Kasumi-1 (cell line): ENCODE measurements around the gene LYPD3.
"Not testable (repeated sequence)": the region's sequence is repeated elsewhere in the genome, so short reads cannot be mapped to it uniquely, and the experiment has no call there.

ENCODE experiments used
- DNase-seq, 2 experiments: peaks; one replicate each; lab custom pipeline; 2025; lab: John Stamatoyannopoulos, UW

Gene LYPD3

DNA sequence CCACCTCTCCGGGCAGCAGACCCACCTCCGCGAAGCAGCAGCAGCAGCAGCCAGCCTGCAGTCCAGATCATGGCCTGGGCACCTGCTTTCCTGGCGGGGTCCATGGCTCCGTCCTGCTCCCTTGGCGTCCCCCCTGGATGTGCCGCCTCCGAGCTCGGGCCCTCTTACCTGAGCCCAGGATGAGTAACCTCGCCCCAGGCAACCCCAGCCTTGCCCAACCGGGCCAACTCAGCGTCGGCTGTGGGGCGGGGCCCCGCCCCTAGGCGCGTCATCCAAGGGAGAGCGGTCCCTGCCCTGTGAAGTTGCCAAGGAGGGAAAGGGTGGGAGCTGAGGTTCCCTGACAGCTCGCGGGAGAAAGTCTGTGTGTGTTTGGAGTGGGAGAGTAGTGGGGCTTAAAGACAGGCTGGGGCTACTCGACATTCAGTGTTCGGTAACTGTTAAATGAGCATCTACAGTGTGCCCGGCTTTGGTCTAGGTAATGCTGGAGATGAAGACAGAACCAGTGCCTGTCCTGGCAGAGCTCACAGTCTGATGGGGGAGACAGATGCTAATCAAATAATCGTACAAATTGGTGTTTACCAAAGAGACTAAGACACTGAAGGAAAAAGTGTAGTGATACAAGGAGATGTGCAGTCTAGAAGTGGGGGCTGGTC is at the start of gene LYPD3:
LYPD3 (minus strand) TSS at position 141 of the 653 bp plus-strand sequence; CDS start at position 104, 37 bp downstream.
- no peak for DNase-seq

- DNase-seq = not testable (repeated sequence)
These were observed 47.0 kb upstream of the LYPD3 start for GRCh38 chr19:43512399-43512798.

DNA sequence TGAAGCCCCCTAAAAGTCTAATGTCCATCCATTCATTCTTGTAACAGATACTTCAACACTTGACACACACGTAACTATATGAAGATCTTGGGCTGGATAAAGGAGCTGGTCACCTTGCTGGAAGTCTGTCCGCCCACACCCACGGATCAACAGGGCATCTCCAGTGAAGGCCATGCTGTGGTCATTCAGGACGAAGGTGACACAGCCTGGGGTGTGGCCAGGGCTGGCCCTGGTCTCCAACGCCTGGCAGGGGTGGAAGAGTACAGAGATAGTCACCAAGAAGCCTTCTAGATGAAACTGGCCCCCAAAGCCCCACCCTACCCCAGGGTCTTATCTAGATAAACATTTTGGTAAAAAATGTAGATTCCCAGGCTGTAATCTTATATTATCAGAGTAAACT is 45.9 kb upstream of the LYPD3 start:
- no peak for DNase-seq

- no peak for DNase-seq
These were observed 45.3 kb upstream of the LYPD3 start for GRCh38 chr19:43510713-43511112.

GRCh38 chr19:43507880-43508279 is 42.5 kb upstream of the LYPD3 start:
- DNase-seq = no peak

DNA sequence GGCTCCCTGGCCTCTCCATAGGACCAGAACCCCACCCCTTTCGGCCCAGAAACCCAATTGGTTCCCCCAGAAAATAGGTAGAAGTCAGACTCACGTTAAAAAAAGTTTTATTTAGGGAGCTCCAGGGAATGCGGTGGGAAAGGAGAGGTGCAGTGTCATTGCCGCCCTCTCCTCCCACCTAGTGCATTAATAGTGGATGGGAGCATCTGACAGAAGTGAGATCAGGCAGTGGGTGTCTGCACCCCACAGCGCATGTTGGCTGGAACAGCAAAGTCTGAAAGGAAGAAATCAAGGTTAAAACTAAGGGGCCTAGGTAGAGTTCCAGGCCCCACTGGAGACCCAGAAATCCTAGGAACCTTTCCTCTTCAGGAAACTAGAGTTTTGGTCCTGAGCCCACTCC is 41.2 kb upstream of the LYPD3 start:
- no peak for DNase-seq

- DNase-seq = no peak
These were observed 40.5 kb upstream of the LYPD3 start for GRCh38 chr19:43505941-43506340.

GRCh38 chr19:43505186-43505456 is 39.7 kb upstream of the LYPD3 start:
- no peak for DNase-seq

- peak in 1 of 2 experiments; percentile 49 for DNase-seq
These were observed 39.2 kb upstream of the LYPD3 start, which contains the start of gene PHLDB3 for GRCh38 chr19:43504426-43505185. Gene PHLDB3 (minus strand): TSS chr19:43504746. CDS start chr19:43504118, 628 bp downstream.

DNA sequence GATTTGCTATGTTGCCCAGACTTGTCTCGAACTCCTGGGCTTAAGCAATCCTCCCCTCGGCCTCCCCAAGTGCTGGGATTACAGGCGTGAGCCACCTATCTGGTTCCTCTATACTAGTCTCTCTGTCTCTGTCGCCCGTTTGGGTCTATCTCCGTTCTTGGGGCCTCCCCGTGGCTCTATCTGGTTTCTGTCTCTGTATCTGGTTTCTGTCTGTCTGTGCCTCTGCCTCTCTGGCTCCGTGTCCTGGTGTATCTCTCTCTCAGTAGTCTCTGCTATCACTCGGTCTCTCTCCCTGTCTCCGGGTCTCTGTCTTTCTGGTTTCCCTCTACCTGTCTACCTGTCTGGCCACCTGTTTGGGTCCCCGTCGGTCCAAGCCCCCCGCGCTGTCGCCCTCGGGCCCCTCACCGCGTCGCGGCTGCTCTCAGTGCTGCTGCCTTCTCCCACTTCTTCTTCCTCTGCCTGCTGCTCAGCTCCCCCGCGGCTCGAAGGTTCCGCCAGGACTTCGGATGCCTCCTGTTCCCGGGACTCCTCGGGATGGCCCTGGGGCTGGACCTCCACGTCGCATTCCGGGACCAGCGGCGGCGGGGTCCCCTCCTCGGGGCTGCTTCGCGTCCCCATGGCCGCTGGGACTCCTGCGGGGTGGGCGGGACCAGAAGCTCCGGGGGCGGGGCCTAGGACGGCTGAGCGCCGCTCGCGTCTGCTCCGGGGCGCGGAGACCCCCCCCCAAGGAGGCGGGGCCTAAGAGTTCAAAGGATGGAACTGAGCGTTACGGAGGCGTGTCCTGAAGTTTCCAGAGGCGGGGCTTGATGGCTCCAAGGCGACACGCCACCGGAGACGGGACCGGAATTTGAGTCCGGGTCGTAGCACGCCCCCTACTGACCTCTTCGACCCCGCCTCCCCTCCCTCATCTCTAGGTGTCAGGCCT is 38.4 kb upstream of the LYPD3 start:
- peak; percentile 91 to 95 for DNase-seq

GRCh38 chr19:43502419-43502976 is 37.1 kb upstream of the LYPD3 start:
- no peak for DNase-seq

DNA sequence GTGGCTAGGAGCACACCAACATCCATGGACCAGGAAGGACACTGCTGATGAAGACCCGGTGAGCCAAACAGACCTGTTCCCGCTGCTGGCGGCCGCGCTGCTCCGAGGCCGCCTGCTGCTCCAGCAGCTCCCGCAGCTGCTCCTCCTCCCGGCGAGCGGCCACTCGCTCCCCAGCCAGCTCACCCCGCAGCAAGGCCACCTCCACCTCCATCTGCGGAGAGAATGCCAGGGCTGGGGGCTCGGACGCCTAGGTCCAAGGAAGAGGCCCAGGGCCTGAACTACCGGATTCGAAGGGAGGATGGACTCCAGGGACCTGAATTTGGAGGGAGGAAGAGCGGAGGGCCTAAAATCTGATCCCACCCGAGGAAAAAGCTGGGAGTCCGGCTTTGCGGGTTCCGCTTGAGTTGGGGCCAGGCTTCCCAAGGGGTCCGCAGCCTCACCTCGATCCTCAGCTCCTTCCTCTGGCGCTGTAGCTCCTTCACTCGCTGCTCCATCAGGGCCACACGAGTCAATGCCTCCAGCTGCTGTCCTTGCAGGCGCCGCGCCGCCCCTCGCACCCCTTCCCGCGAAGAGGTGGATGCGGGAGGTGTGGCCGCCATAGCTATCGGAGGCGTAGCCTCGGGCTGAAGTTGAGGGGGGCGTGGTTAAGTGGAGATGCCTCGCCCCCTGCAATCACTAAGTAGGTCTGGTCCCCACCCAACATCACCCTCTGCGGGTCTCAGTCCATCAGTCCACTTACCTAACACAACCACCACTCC is 36.4 kb upstream of the LYPD3 start:
- no peak for DNase-seq

DNA sequence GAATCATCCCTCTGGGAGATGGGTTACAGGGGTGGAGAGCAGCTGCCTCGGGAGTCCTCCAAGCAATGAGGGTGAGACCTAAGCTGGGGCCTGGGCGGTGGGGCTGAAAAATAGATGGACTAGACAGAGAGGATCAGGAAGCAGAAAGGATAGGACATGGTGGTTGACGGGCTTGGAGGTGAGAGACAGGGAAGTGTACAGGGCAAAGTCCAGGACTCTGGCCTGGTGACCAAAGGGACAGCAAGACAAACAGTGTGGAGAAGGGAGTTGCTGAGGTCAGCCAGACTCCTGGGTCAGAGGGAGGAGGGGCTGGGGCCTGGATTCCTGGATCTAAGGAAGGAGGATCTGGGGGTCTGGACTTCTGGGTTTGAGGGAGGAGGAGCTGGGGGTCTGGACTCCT is 33.6 kb upstream of the LYPD3 start:
- no peak for DNase-seq

DNA sequence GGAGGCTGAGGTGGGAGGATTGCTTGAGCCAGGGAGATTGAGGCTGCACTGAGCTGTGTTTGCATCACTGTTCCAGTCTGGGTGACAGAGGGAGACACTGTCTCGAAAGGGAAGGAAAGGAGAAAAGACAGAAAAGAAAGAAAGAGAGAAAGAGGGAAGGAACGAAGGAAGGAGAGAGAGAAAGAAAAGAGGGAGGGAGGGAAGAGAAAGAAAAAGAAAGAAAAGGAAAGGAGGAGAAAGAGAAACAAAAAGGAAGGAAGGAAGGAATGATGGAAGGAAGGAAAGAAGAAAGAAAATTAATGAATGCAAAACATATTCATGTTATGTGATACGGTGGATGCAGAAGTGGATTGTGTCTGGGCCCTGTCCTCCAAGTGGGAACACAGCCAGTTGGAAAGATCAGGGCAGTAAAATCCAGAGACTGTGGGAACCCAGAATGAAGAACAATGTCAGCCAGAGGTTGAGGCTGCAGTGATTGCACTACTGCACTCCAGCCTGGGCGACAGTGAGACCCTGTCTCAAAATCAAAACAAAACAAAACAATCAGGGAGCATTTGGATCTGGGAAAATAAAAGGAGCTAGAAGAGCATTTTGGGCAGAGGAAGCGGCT is 32.9 kb upstream of the LYPD3 start:
- DNase-seq = no peak

DNA sequence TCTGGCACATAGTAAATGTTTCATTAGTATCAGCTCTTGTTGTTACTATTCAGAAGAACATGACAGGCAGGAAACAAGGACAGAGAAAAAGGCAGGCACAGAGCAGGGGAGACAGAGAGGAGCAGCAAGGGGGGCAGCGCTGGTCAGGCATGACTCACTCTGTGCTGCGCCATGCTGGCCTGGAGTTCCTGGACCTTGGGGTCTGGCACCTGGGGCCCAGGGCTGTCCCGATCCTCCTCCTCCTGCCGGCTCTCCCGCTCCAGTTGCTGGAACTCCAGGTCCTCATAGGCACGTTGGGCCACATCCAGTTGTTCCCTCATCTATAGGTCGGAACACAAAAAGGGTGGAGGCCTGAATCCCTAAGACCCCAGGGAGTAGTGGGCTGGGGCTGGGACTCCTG is 31.6 kb upstream of the LYPD3 start:
- DNase-seq = no peak

GRCh38 chr19:43495082-43495481 is 29.7 kb upstream of the LYPD3 start:
- DNase-seq = no peak

DNA sequence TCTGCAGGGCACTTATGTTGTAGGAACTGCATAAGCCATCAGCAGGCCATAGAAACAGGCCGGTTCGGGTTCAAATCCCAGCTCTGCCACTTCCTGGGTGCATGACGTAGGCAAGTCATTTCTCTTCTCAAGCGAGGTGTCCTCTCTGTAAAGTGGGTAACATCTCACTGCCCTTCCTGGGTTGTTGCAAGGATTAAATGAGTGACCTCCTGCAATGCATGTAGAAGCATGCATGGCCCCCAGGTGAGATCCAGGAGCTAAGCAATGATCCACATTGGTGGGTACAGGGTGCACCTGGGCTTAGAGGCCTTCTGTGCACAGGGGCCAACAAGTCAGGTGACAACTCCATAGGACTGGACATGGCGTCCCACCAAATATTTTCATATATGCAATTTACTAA is 25.4 kb upstream of the LYPD3 start:
- no peak for DNase-seq

GRCh38 chr19:43489979-43490599 is 24.7 kb upstream of the LYPD3 start:
- no peak for DNase-seq

DNA sequence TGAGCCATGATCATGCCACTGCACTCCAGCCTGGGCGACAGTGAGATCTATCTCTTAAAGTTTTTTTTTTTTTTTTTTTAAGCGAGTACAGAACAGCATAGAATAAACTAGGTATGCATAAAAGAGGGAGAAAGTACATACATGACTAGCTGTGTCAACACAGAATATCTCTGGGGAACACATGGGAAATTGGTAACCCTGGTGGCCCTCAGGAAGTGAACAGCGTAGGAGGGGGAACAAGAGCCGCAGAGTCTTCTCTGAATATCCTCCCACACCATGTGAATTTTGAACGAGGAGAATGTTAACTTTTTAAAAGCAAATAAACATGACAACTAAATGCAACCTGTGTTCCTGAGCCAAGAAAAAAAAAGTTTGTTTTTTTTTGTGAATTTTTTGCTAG is 23.9 kb upstream of the LYPD3 start:
- DNase-seq = peak; percentile 62 to 71

DNA sequence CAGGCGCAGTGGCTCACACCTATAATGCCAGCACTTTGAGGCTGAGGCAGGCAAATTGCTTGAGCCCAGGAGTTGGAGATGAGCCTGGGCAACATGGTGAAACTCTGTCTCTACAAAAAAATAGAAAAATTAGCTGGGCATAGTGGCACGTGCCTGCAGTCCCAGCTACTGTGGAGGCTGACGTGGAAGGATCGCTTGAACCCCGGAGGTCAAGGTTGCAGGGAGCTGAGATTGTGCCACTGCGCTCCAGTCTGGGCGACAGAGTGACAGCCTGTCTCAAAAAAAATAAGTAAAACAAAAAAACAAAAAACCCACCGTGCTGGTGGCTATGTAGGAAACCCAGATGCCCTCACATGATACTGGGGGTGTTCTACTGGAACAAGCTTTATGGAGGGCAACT is 22.8 kb upstream of the LYPD3 start:
- no peak for DNase-seq

DNA sequence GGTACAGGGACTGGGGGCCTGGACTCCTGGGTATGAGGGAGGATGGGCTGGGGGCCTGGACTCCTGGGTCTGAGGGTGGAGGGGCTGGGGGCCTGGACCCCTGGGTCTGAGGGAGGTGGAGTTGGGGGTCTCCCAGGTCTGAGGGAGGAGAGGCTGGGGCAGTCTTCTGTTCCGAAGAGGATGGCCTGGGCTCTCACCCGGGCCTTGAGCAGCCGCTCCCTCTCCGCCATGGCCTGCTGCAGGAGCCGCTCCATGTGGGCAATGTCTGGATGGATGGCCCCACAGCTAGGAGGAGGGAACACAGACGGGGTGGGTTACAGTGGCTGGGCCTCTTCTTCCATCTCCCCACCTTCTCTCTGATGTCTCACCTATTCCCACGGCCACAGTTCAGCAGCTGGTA is 21.0 kb upstream of the LYPD3 start:
- no peak for DNase-seq
